NCI-H2107 treated with DMSO at 0.1 percent for 48 hours (cell line): ENCODE data around the gene ITIH3.

ENCODE experiments used
- DNase-seq: peaks from one replicate; lab custom pipeline; 2025; ENCODE audit not compliant: unreplicated experiment; lab: John Stamatoyannopoulos, UW

Gene ITIH3

DNA sequence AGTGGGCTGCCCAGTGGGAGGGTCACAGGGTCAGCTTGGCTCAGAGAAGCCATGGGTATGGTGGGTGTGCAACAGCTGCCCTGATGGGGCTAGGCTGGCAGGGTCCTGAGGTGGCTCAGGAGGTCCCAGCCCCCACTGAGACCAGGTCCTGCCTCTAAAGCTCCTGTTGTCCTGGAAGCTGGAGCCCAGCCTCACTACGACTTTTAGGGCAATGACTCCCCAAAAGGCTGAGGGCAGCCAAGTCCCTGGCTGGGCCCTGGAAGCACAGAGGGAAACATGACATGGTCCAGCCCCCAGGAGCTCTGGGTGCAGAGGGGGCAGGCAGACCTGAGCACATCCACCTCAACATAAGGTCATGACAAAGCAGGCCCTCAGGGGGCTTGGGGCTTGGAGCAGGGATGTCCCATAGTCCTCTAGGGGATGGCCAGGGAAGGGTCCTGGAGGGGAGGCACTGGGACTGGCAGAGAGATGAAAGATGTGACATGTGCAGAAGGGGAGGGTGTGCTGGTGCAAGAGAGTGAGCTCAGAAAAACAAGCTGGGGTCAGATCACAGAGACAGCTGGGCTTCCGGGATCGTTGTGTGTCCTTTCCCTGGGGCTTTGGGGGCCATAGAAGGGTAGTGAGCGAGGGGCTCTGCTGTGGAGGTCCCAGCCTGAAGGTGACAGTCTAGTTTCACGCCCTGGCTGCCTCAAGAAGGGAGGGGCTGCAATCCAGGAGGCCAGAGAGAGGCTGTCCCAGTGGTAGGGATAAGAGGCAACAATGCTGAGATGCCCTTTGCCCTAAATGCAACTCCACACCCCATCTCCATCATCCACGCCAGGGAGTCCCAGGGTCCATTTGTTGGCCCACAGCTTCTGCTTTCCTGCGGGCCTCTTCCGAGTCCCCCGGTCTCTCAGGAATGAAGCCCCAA is 639 bp upstream of the ITIH3 start:
- no peak for DNase-seq

DNA sequence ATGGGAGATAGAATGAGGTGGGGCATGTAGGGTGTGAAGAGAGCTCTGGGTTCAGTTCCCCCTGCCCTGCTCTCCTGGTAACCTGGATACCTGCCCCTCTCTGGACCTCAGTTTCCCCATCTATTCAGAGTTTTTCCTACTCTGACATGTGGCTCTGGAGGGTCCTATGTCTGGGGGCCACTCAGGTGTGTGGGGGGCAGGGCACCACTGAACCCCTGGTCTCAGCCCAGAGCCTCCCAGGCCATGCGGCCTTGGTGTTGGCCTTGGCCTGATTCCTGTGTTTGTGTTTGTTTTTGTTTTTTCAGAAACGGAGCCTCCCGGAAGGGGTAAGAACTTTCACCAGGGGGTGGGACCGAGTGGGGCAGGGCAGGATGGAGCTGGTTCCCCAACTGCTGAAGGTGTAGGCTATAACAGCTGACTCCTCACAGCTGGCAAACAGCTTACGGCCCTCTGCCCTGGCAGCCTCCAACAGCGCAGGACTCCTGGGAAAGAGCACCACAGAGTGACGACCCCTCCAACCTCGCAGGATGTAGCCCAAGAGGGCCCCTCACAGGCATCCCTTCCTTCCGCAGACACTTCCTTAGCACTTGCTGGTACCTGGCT is 803 bp downstream of the ITIH3 start:
- DNase-seq = no peak

DNA sequence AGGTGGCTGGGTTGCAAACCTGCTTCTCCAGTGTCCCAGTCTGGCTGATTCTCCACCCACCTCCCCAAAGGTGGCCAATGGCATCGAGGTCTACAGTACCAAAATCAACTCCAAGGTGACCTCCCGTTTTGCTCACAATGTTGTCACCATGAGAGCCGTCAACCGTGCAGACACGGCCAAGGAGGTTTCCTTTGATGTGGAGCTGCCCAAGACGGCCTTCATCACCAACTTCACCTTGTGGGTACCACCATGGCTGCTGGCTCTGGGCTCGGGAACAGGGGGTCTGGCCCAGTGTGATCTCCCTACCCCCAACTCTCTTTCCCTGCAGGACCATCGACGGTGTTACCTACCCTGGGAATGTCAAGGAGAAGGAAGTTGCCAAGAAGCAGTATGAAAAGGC is 1.8 kb downstream of the ITIH3 start:
- DNase-seq = no peak

DNA sequence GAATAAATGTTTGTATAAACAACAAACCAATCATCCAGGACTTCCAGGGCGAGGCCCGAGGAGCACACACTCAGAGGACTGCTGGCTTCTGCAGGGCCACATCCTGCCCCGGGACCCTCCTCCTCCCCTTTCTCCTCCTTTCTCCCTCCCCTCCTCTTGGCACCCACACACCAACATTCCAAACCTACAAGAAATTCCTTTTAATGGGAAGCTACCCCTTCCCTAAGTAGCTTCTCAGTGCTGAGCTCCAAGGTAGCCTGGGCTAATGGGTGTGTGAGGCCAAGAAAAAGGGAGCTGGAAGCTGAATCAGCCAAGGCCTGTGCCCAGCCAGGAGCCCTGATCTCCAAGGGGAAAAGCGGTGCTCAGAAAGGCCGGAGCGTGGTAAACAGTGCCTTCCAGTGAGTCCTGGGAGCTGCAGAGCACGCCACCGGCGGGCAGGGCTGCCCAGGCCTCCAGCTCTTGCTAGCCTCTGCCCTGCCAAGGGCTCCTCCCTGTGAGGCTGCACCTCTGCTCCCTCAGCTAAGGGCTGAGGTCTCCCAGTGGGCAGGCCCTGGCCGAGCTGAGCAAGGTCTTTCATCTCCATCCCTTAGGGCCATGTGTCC is 3.9 kb downstream of the ITIH3 start:
- no peak for DNase-seq

DNA sequence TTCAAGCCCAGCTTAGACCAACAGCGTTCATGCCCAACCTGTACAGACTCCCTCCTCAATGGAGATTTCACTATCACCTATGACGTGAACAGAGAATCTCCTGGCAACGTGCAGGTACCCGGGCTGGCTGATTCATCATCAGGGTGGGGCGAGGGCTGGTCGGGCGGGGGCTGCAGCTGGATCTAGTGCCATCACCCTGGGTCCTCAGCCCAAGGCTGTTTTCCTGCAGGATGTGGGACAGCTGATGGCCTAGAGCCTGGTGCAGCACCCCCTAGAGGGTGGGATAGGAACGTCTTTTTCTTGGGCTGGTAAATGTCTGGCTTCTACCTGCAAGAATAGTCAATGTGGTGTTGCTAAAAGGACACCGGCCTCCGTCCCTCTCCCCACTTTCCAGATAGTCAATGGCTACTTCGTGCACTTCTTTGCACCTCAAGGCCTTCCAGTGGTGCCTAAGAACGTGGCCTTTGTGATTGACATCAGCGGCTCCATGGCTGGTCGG is 4.4 kb downstream of the ITIH3 start:
- DNase-seq = no peak

DNA sequence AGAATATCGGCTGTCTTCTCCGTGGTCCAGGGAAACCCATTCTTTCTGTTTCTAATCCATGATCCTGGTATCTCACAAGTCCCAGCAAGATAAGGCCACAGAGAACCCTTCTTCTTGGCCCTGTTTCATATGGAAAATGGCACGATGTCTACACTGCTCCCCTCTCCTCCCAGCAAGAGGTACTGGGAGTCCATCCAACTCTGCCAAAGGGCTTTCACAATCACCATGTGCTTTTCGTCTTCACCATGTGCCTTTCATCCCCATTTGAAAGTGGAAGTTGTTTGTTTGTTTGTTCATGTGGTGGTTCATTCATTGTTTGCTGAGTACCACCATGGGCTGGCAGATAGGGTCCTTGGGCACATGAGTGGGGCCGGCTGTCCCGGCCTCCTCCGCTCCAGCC is 5.5 kb downstream of the ITIH3 start:
- DNase-seq = no peak

DNA sequence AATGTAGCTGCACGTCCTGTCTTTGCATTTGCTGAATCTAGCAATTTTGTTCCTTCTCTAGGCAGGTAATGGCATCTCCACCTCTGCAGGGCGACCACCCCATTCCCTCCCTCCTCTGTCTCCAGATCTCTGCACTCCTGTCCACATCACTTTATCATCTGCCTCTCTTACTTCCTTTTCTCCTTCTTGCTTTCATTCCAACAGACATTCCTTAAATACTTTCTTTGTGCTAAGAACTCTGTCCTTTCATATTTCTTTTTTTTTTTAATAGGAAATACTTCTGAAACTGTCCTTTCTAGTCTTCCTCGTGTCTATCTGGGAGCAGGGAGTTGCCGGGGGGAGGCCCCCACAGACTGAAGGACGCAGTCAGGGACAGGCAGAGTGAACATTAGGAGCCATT is 7.2 kb downstream of the ITIH3 start:
- DNase-seq = no peak

DNA sequence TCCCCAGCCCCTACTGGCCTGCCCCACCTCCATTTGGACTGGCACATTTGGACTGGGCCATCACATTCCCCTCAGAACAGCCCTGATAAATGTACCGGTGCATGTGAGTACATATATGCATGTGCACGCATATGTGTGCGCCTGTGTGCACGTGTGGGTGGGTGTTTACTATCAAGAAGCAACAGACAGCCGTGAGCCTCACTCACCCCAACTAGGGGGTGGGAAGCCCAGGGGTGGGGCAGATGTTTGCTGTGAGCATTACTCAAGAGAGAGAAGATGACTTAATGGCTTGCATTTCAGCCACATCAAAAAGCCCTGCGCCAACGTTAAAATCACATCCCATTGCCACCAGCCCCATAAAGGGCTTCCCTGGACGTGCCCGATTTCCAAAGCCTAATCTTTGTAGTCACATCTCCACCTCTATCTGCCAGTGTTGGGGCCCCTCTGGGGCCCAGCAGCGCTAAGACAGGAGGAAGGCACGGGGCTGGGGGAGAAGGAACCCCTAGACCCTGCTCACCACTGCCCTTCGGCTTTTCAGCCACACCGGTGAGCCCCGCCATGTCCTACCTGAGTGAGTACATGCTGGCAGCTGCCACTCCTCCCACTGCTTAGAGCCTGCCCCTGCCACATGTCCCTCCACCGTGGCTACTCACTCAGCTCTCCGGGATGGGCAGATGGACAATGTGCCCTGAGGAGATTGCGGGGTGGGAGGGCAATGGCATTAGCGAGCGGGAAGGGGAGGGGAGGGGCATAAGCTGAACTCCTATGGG is 10.9 kb downstream of the ITIH3 start:
- DNase-seq = no peak

DNA sequence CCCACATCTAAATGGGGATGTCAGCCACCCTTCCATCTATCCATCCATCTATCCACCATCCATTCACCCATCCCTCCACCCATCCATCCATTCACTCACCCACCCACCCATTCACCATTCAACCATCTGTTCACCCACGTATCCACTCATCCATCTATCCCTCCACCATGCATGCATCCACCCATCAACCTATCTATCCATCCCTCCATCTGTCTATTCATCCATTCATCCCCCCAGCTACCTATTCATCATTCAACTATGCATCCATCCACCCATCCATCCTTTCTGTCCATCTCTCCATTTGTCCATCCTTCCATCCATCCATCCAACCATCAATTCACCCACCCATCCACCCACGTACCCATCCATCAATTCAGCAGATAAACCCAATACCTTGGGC is 14.6 kb downstream of the ITIH3 start:
- DNase-seq = no peak

DNA sequence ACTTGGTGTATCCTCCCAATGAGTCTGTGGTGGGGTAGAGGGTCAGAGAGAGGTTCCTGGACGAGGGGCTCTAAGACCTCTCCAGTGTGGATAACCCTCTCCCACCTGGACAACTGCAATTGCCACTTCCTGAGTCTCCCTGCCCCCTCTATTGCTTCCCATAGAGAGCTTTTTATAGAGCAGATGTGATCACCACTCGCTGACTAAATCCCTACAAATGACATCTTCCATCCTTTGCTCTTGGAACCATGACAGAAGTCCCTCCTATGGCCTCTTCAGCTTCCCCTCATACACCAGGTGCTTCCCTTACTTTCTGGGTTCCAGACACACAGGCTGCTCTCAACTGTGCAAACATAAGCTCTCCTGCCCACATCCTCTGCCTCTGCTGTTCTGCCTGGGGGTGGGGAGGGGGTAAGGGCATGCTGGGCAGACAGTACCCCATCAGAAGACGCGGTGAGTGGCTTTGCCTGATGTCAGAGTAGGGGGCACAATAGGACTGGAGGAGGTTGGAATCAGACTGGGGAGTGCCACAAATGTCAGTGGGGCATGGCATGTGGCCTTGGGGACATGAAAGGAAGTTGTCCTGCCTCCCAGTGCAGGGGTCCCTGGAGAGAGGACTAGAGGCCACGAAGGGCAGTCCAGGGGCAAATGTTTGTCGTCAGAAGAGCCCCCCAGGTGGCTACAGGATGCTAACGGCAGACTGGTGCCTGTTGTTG is 15.2 kb downstream of the ITIH3 start:
- DNase-seq = no peak

DNA sequence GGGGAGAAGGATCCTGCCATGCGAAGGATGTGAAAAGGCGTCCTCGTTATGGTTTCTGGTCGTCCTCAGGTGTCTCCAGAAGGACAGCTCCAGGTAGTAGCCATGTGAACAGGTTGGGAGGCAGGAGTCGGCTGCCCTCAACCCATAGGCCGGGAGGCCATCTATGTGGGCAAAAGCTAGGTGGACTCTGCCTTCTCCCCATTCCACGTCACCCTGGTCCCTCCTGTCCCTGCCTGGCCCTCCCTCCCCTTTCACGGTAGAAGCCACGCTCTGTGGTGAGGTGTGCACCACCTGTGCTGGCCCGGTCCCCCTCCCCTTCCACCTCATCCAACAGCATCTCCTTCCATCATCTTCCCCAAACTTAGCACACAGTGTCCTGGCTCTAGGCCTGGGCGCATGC is 16.3 kb downstream of the ITIH3 start:
- no peak for DNase-seq

DNA sequence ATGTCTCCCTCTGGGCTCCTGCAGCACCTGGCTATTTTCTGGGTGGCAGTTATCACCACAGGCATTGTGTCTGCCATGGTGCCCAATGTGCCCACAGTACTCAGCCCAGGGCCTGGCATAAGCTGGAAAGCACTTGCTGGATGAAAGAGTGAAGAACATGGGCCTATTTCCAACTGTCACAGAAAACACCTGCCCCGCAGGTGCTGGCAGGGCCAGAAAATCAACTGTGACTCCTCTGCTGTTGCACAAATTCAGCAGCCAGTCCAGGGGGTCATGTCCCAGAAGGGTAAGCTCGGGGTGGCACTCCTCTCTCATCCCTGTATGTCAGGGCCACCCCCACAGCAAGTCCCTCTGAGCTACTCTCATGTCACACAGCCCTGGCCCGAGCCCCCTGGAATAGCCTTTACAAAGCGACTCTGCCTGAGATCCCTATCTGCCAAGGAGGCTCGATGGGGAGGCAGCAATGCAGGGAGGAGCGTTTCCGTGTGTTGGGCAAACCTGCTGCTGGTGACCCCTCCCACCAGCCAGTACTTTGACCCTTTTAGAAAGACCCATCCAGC is 16.9 kb downstream of the ITIH3 start:
- DNase-seq = no peak

DNA sequence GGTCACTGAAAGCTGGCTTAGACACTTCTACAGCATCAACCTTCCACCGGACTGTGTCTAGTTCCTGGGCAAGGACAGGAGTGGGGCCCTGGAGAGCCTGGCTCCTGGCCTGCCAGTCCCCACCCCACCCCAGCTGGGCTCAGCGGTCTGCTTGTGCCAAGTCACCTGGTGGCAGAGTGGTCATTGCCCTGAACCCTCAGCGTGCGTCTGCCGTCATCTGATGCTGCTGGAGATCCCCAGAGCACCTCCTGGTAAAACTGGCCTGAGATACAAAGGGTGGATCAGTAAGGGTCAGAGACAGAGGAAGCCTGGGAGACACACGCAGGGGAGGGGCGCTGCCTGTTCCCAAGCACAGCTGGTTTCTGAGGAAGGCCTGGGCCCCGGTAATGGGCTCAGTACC is 19.2 kb downstream of the ITIH3 start:
- DNase-seq = no peak

DNA sequence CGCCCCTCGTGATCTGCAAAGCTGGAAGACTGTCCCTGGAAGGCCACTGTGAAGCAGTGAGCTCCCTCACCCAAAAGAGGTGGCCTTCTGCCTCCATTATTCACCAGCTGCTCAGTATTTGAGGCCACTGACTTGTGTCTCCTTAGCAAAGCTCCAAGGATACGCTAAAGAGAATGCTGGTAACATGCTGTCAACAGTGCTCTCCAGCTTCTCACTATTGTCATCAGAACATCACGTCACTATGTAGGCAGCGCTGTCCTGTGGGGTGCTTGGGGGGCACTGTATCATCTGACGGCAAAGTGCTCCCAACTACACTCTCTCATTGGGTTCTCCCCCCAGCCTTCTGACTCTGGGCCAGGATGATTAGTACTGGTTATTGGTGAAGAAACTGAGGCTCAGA is 21.6 kb downstream of the ITIH3 start:
- no peak for DNase-seq

DNA sequence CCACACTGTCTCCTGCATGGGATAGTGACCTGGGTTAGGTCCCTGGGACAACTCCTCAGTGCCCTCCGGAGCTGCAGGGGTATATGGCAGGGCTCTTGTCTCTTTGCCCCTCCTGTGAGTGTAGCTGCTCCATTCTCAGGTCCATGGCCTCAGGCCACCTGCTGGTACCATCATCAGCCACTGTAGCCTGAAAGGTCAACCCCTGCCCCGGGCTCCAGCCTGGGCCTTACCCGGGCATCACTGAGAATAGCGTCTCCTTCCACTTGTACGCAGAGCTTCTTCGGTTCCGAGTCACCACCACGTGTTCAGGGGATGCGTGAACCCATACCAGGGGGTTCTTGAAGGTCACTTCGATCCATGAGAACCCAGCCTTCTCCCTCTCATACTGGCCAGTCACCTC is 22.1 kb downstream of the ITIH3 start:
- no peak for DNase-seq

DNA sequence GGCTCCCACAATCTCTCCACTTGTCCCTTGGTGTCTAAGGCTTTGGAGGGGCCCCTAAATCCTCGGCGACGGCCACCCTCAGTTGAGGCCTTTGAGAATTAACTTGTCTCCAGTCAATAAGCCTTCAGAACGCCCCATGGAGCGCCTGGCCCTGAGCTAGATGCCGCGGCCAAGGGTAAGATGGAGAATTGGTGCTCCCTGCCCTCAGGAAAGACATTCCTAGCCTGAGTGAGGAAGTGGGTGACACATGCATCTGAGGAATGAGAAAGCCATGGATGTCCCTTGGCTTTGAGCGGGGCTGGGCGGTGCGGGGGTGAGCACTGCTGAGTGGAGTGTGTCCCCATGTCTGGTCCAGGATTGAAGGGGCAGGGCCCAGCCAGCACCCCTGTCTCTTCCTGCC is 22.6 kb downstream of the ITIH3 start:
- no peak for DNase-seq

DNA sequence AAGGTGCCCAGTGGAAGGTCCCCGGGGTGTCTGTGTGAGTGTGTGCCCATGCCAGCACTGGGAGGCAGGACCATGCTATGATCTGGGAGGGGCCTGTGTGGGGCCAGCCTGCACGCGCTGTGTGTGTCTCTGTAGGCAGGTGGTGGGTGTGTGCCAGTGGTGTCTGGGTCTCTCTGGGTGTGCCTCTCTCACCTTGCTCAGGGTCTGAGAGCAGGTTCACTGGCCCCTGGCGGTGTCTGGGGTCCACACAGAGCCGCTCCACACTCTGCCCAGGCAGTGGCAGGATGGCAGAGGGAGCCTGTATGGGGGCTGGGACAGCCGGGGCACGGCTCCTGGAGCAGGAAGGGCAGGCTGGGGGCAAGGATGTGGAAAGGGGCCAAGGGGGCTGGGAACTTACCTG is 23.3 kb downstream of the ITIH3 start:
- no peak for DNase-seq

DNA sequence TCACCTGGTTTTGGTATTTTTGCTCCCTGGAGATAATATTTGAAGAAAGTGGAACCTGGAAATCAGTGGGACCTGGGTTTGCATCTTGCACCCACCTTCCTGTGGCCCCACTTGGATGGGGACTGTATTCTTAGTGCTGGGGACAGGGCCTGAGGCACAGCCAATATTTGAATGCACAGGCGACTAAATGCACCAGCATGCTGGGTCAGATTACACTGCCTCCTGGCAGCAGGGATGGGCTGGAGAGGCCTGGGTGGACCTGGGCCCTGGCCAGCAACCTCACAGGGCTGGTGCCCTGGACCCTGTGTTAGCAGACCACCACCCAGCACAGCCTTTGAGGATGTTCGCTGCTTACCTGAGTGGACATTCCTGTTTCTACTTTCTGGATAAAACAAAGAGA is 25.3 kb downstream of the ITIH3 start:
- DNase-seq = no peak

DNA sequence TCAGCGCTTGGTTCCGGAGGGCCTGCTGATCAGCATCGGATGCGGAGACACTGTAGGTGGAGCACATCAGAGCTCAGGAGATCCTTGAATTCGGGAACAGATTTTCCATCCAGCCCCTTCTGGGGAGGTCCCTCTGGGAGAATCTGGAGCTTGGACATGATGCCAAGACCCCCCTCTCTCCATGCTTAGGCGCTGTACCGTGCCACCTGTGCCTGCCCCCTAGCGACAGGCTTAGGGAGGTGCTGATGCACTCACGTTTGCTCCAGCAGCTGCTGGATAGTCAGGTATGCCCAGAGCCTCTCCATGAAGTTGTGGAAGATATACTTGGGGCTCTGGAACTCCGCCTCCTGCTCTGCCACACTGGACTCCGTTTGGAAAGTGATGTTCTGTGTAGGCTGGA is 26.1 kb downstream of the ITIH3 start:
- no peak for DNase-seq

DNA sequence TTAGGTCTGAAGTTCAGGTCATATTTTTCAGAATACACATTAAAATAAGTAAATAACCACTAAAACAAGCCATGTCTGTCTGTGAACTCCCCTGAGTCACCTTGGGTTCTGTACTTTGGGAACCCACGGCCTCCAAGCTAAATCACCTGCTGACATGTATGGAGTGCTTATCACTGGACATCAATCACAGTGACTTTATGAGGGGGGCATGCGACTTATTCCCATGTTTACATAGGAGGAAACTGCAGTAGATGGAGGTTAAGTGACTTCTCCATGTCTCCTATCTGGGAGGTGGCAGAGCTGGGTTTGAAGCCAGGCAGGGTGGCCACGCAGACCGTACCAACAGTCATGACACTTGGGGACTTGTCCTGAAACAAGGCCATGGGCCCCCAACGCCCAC is 27.8 kb downstream of the ITIH3 start:
- DNase-seq = no peak

DNA sequence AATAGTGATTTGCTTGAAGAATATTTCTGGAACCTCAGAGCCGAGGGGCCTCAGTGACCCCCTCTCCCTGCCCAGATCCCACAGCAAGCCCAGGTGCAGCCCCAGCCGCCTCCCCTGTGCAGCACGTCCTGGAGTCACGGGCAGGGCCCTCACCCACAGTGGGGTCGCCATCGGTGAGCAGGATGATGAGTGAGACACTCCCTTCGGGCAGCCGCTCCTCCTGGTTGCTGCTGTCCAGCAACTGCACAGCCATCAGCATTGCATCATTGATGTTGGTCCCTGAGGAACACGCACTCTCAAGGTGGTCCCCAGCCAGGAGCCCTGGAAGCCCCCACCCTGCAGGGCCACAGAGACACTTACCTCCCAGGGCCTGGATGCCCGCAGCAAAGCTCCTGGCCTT is 29.4 kb downstream of the ITIH3 start:
- no peak for DNase-seq
